Kidney epithelial cell (primary cell): ENCODE measurements around the gene ADAMTS2. TPM values are rescaled to one million over a fixed set of nuclear protein-coding genes. Genes with fewer than 3 reads are reported as not detected.
"Not testable (repeated sequence)": the region's sequence is repeated elsewhere in the genome, so short reads cannot be mapped to it uniquely, and the experiment has no call there.

Experiments
- DNase-seq: peaks from one replicate; pipeline ENCODE4 v3.0.0-alpha.2; 2010; ENCODE audit warnings: low read depth
- H3K27me3 ChIP-seq: 2 replicates; pipeline ENCODE4 v1.6.0; 2011; ENCODE audit warnings: low read length; ENCODE audit not compliant: control insufficient read depth, insufficient read depth
- H3K36me3 ChIP-seq: 2 replicates; pipeline ENCODE4 v1.5.1; 2011; ENCODE audit warnings: low read length; ENCODE audit not compliant: control insufficient read depth, insufficient read depth
- H3K4me3 ChIP-seq: 2 replicates; pipeline ENCODE4 v1.5.1; 2011; ENCODE audit warnings: low read depth, mild to moderate bottlenecking, control low read depth, low read length
- total RNA-seq: library from RNA; depleted of rRNA; stranded (reverse); fragments of >200 nt; gene quantifications from 2 replicates; pipeline ENCODE4 v1.2.3, GENCODE V29; 2015
- TF ChIP-seq, protein P1 (sequence below): IDR thresholded peaks from 2 replicates; pipeline ENCODE4 v1.5.1; 2011; ENCODE audit warnings: mild to moderate bottlenecking, moderate library complexity, low read length, control low read depth, inconsistent platforms; ENCODE audit not compliant: insufficient read depth, poor library complexity, severe bottlenecking

Gene ADAMTS2
- total RNA-seq, 1 donor from 2014 or later, result 1.8 TPM

DNA sequence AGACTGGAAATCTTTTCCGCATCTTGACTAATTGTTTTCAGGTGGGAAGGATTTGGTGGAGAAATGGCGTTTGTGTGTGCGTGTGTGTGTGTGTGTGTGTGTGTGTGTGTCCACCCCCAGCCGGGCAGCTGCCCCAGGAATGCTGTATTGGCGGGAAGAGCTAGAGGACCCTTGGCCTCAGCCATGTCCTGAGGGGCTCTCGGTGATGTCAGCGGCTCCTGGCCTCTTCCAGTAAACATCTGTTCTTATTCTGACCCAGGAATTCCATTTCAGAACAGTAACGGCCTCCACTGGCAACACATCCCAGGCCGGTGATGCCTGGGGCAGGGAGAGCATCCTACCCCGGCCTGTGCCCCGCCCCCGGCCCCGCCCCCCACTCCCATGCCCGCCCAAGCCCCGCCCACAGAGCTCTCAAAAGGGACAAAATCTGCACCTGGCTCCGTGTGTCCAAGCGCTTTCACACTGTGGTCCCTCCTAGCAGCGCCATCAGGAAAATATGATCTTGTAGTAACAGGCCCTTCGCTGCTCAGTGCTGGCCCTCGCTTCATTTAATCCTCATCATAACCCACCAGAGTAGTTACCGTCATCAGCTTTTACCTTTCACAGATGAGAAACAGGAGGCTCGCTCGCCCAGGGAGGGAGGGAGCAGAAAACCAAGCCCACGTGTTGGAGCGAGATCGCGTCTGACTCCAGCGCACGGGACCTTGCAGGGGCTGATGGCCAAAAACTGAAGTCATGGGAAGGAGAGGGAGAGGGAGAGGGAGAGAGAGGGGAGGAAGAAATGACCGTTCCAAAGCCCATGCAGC lies 18.9 kb downstream of the ADAMTS2 start:
- TF ChIP-seq, protein P1, sequence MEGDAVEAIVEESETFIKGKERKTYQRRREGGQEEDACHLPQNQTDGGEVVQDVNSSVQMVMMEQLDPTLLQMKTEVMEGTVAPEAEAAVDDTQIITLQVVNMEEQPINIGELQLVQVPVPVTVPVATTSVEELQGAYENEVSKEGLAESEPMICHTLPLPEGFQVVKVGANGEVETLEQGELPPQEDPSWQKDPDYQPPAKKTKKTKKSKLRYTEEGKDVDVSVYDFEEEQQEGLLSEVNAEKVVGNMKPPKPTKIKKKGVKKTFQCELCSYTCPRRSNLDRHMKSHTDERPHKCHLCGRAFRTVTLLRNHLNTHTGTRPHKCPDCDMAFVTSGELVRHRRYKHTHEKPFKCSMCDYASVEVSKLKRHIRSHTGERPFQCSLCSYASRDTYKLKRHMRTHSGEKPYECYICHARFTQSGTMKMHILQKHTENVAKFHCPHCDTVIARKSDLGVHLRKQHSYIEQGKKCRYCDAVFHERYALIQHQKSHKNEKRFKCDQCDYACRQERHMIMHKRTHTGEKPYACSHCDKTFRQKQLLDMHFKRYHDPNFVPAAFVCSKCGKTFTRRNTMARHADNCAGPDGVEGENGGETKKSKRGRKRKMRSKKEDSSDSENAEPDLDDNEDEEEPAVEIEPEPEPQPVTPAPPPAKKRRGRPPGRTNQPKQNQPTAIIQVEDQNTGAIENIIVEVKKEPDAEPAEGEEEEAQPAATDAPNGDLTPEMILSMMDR, result no peak
- DNase-seq, result no peak
- Histone ChIP-seq H3K27me3 (no peaks in the 10 kb centered on the region), H3K4me3 (no peak overlapping the region), H3K36me3 (no peaks in the 10 kb centered on the region)

- Histone ChIP-seq H3K27me3 (no peaks in the 10 kb centered on the region), H3K4me3 (no peak overlapping the region), H3K36me3 (no peaks in the 10 kb centered on the region)
- no peak for DNase-seq
- TF ChIP-seq, protein P1, result no peak
Measured at GRCh38 chr5:179325296-179326031, 19.8 kb downstream of the ADAMTS2 start.

DNA sequence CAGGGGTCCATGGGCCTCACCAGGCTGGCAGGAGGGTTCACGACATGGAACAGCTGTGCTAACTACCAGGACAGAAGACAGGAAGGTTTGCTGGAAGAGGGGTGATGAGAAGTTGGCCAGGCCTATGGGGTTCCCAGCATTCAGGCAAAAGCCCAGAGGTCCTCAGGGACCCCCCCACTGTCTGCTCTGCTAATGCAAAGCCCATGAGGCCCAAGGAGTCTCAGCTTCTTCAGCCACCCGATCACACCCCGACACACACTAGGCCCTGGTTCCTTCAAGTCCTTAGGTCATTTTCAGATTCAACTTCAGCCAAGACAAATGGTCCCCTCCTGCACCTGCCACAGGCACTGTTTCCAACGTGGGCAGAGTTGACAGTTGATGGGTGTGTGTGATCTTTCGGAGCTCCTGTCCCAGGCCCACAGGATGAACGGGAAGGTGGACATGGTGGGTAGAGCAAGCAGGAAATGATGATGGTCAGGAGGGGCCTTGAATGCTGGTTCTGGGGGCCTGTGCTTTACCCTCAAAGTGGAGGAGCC lies 20.4 kb downstream of the ADAMTS2 start:
- no peaks in the 10 kb centered on the region for H3K27me3 ChIP-seq
- no peaks in the 10 kb centered on the region for H3K36me3 ChIP-seq
- TF ChIP-seq, protein P1, result no peak
- H3K4me3 ChIP-seq, result no peak overlapping the region
- DNase-seq, result no peak

GRCh38 chr5:179324316-179324715 lies 20.9 kb downstream of the ADAMTS2 start:
- not testable (repeated sequence) for DNase-seq, H3K36me3 ChIP-seq, H3K27me3 ChIP-seq, H3K4me3 ChIP-seq

GRCh38 chr5:179323026-179323870 lies 22.0 kb downstream of the ADAMTS2 start:
- TF ChIP-seq, protein P1, result no peak
- Histone ChIP-seq H3K27me3 (no peaks in the 10 kb centered on the region), H3K4me3 (no peak overlapping the region), H3K36me3 (no peaks in the 10 kb centered on the region)
- DNase-seq, result no peak
